Measurements from ENCODE around the gene KLF13. TPM values are rescaled to one million over a fixed set of nuclear protein-coding genes. Genes with fewer than 3 reads are reported as not detected.

KLF13 gene
- total RNA-seq, 1 experiment from 2014 or later, result 47.2 TPM

DNA sequence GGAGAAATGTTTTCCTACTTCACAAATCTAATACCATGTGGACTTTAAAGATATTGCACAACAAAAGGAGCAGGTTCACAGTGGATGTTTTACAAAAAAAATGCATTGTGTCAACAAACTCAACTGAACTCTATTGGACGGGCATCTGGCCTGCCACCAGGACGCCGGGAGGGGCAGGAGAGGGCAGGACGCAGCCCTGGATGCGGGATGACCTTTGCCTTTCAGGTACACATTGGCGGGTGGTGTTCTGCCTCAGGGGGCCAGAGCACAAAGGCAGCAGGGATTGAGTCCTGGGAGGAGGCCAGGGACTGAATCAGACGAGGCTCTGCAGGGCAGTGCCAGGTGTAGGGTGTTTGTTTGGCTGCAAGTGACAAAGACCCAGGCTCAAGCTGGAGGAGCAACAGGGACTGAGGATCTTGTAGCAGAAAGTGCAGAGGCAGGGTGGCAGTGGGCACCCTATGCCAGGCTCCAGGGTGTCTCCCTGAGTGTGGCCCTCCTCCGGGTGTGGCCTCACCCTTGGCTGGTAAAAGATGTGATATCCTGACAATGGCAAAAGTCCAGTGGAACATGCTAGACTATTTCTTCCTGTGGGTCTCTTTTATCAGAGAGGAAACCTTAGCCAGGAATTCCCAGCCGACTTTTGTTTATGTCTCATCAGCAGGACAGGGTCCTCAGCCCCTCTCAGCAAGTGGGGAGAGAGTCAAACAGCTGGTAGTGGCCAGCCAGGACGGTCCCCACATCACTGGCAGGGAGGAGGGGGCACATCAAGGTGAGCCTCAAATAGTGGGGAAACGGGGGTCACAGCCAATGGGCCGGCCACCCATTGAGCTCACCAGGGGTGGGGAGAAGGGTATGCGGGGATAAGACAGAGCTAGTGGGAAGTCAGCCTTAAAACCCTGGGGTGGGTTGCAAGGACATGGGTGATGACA is 29.7 kb upstream of the KLF13 start:
- H3K4me3 ChIP-seq, result no peak overlapping the region
- no peaks in the 10 kb centered on the region for H3K9me3 ChIP-seq
- peaks cover 3% of the 10 kb centered on the region; the same call in 1 of the 2 replicates for H3K27me3 ChIP-seq
- H3K36me3 ChIP-seq, result no peaks in the 10 kb centered on the region
- no peak for DNase-seq

DNA sequence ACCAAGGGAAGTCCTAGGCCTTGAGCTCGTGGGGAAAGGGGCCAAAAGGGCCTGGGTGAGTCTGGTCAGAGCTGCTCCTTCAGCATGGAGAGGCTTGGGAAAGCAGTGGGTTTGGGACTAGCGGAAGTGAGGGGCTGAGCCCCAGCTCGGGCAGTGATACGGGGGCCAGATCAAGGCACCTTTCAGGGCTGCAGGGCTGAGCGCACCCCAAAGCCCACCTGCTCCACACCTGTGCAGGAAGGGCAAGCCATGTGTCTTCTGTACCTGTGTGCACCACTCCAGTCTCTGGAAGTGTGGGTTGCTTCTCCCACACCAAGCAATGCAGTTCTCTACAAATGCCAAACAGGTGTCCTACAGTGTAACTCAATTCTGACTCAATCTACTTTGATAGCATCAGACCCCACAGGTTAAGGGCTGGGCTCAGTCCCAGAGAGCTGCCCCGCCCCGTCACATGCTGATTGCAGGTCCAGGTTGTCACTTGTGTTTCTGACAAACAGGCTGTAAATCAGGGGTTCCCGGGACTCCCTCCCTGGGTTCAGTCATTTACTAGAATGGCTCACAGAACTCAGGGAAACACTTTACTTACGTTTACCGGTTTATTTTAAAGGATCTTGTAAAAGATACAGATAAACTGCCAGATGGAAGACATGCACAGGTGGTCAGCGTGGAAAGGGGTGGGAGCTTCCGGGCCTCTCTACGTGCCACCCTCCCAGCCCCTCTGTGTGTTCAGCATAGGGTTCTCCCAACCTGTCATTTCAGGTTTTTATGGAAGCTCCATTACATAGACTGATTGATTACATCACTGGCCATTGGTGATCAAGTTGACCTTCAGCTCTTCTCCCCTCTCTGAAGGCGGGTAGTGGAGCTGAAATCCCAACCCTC is 28.8 kb upstream of the KLF13 start:
- no peak for DNase-seq
- Histone ChIP-seq H3K9me3 (no peaks in the 10 kb centered on the region), H3K36me3 (no peaks in the 10 kb centered on the region), H3K4me3 (no peak overlapping the region), H3K27me3 (peaks cover under 1% of the 10 kb centered on the region; the same call in 1 of the 2 replicates)

DNA sequence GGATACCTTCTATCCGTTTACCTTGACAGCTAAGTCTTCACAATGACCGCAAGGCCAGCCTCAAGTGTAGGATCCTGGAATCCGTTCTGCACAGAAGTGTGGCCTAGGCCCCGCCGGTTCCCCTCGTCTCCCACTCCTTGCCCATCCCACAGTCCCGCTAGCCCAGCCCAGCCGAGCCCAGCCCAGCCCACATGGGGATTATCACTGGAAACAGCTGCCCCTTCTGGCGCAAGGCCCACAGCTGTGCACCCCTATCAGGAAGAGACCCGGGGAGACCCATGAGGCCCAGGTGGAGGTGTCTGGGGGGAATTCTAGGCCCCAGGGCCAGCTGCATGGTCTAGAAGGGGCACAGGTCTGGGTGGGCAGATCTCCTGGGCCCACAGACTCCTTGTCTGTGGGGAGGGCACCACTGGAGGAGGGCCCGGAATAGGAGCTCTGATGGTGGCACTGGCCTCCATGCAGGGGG is 27.9 kb upstream of the KLF13 start:
- H3K9me3 ChIP-seq, result no peaks in the 10 kb centered on the region
- no peaks in the 10 kb centered on the region for H3K27me3 ChIP-seq
- H3K4me3 ChIP-seq, result no peak overlapping the region
- DNase-seq, result no peak
- no peaks in the 10 kb centered on the region for H3K36me3 ChIP-seq

DNA sequence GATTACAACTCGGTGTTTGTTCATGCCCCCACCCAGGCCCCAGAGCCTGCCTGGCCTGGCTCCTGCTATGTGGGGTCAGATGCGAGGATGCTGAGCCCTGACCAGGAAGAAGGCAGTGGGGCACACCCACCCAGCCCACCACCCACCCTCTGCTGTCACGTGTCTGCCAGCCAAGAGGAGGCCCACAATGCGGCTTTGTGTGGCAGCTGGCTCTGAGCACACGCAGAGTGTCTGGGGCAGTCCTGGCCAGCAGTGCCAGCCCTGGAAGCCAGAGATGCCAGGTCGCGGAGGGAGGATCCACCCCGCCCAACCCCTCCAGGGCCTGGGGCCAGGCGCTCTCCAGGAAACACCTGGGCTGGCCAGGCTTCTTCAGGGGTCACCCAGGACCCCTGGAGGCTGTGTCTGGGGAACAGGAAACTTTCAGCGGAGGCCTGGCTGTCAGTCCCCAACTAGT is 26.4 kb upstream of the KLF13 start:
- no peaks in the 10 kb centered on the region for H3K27me3 ChIP-seq
- no peak overlapping the region for H3K4me3 ChIP-seq
- H3K36me3 ChIP-seq, result no peaks in the 10 kb centered on the region
- no peaks in the 10 kb centered on the region for H3K9me3 ChIP-seq
- DNase-seq, result no peak

DNA sequence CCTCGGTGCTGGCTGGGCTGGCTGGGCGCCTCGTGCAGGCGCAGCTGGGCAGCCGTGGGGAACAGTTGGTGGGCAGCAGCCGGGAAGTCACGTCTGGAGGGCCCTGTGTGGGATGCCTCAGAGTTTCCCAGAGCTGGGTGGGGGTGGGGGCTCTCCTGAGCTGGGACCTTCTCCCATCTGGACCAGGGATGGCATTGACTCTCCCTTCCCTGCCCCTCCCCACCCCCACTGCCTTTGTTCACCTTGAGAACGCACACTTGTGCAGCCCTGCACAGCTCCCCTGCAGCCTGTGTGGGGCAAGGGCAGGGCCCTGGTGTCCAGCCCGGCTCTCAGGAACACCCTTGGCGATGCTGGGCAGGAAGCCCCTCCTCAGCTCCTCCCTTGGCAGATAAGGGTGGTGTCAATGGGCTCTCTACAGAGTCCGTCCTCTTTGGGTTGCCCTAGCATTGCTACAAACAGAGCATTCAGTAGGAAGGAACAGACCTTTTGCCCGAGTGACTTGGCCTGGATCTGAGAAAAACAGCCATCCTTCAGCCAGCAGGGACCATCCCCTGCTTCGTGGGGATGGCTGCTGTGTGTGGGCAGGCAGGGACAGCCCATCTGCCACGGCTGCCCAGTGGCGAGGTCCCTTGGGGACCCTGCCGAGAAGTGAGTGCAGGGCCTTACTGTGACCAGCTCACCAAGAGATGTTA is 25.5 kb upstream of the KLF13 start:
- DNase-seq, result no peak
- Histone ChIP-seq H3K9me3 (no peaks in the 10 kb centered on the region), H3K4me3 (no peak overlapping the region), H3K27me3 (no peaks in the 10 kb centered on the region), H3K36me3 (no peaks in the 10 kb centered on the region)

DNA sequence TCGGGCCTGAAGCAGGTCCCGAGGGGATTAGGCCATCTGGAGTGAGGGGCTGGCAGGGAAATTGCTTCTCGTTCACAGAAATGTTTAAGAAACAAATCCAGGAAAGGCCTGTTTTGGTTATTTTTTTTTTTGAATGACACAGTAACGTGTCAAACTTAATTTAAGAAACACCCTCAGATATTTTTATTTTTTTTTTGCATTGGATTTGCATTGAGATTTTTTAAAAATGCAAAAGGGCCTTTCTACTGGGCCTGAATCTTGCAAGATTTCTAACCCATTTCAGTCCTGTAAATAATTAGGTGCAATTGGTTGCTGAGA is 25.0 kb upstream of the KLF13 start:
- DNase-seq, result no peak
- Histone ChIP-seq H3K27me3 (no peaks in the 10 kb centered on the region), H3K36me3 (no peaks in the 10 kb centered on the region), H3K9me3 (no peaks in the 10 kb centered on the region), H3K4me3 (no peak overlapping the region)

DNA sequence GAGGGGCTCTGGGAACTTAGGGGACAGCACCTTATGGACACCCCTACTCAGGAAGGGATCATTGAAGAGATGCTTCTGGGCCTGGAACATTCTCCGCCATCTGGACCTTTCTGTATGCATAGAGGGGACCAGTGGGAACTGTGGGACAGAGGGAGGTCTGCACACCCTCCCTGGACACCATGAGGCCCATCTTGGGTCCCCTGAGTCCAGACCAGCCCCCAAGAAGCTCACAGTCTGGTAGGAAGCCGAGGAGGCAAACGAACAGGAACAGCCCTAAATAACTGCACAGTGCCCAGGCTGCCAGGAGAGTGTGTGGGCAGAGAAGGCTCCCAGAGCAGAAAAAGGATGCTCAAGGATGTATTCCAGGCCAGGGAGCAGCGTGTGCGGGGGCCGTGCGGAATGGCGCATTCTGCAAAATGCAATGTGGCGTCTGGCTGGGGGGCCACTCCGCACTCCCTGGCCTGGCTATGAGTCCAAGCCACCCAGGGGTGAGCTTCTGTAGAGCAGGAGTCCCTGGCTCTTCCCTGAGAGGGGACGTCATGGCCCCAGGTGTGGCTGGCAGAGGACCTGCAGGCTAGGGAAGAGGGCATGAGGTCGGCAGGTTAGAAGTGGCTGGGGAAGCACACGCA is 24.5 kb upstream of the KLF13 start:
- Histone ChIP-seq H3K9me3 (no peaks in the 10 kb centered on the region), H3K27me3 (no peaks in the 10 kb centered on the region), H3K36me3 (no peaks in the 10 kb centered on the region), H3K4me3 (no peak overlapping the region)
- no peak for DNase-seq

DNA sequence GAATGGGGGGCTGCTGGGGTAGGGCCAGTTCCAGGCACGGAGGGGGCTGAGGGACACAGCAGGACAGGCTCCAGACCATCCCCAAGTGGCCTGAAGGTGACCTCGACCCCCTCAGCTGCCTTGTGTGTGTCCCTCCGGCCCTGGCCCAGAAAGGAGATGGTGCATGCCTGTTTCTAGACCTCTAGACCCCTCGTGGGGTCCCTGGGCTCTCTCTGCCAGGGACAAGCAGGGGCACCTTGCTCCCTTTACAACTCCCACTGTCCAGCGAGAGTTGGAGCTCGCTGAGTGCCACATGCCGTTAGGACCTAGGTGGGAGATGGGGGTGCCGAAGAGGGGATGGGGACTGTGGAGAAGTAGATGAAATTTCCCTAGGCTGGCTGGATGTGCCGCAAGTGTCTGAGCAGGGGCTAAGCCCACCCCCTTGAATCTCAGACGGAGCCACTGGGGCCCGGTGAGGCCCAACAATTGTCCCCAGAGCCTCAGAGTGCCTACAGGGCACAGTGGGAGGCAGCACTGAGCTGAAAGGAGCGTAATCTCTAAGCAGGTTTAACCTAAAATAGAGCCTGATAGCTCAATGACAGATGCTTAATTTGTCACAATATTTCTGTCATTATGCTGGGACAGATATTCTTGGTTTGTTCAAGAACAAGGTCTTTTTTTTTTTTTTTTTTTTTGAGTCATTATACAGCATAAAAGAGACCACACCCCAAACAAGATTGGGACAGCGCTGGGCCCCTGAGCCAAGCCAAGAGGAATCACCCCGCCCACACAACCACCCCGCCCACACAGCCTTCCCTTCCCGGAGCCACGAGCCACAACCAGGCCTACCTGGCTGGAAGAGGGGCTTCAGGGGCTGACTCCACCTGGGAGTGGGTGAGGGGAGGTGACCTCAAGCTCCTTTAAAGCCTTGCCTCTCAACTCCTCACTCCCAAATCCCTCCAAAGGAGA is 23.6 kb upstream of the KLF13 start:
- DNase-seq, result no peak
- no peak overlapping the region for H3K4me3 ChIP-seq
- H3K36me3 ChIP-seq, result no peaks in the 10 kb centered on the region
- no peaks in the 10 kb centered on the region for H3K9me3 ChIP-seq
- H3K27me3 ChIP-seq, result no peaks in the 10 kb centered on the region

DNA sequence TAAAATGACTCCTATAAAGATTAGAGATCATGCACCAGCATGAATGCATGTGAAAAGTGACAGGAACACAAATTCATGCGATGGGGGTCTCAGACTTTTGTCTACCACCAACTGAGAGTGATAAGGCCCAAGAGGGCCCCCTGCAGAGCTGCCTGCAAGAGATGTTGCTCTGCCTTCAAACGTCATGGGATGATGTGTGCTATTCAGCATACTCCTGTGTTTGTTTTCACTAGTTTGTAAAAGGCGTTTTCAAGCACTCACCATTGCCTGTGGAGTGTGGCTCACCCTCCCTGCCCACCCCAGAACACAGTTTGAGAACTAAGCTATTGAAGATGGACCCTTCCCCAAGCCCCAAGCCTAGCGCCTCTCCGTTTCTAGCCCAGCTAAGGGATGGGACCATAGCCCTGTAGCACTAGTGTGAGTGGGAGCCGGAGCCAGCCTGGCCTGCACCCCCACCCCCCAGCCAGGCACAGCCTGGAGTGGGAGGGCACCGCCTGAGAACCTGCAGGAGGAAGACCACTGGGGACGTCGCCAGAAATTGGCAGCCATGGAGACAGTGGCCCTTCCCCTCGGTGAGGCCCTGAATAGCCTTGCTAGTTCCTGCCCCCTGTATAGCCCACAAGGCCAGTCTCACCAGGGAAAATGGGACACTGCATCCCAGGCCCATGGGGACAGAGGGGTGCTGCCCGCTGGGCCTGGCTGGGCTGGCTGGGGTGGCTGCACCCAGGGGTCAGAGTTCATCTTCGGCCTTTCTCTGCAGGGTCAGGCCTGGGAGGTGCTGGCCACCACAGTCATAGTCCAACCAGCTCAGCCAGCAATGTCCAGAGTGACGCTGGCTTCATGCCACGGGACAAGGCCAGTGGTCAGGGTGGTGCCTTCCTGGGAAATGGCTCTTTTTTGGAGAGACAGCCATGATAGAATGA is 22.6 kb upstream of the KLF13 start:
- Histone ChIP-seq H3K36me3 (no peaks in the 10 kb centered on the region), H3K4me3 (no peak overlapping the region), H3K27me3 (no peaks in the 10 kb centered on the region), H3K9me3 (no peaks in the 10 kb centered on the region)
- no peak for DNase-seq

DNA sequence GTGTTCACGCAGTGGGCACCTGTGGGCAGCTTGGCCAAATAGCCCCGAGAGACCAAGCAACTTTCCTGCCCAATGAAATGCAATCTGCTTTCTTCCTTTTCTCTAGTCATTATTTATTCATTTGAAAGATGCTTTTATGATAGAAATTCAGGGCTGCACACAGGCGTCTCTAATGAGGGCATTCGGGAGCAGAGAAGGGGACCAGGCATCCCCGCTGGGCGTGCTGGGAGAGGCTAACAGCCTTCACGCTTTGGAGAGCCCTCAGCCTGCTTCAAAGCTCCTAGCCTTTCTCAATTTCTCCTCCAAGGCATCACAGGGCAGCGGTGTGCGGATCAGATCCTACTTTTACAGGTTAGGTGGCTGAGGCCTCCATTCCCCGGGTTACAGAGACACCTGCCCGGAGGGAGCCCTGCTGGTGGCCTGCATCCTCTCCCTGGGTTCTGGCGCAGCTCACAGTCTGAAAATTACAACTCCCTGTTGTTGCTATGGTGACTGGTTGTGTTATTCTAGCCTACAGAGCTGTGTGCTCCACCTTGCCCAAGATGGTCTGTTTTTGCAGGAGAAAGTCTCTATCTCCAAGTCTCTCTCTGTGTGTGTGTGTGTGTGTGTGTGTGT is 21.8 kb upstream of the KLF13 start:
- Histone ChIP-seq H3K9me3 (no peaks in the 10 kb centered on the region), H3K36me3 (no peaks in the 10 kb centered on the region), H3K27me3 (no peaks in the 10 kb centered on the region), H3K4me3 (no peak overlapping the region)
- DNase-seq, result no peak

DNA sequence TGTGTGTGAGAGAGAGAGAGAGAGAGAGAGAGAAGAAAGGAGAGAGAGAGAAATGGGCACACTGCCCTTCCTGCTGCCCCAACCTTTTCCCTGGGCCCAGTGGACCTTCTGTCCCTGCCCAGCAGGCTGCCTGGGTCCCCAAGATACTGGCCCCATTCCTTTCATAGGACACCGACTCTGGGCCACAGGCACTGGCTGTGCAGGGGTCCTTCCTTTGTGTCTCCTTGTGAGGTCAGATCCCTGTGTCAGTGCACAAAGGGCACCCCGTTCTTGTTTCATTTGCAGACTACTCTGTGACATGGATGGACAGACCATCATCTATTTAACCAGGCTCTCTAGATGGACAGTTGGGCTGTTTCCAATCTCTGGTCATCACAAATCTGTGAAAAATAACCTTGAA is 21.3 kb upstream of the KLF13 start:
- H3K9me3 ChIP-seq, result no peaks in the 10 kb centered on the region
- H3K36me3 ChIP-seq, result no peaks in the 10 kb centered on the region
- no peaks in the 10 kb centered on the region for H3K27me3 ChIP-seq
- no peak overlapping the region for H3K4me3 ChIP-seq
- no peak for DNase-seq

DNA sequence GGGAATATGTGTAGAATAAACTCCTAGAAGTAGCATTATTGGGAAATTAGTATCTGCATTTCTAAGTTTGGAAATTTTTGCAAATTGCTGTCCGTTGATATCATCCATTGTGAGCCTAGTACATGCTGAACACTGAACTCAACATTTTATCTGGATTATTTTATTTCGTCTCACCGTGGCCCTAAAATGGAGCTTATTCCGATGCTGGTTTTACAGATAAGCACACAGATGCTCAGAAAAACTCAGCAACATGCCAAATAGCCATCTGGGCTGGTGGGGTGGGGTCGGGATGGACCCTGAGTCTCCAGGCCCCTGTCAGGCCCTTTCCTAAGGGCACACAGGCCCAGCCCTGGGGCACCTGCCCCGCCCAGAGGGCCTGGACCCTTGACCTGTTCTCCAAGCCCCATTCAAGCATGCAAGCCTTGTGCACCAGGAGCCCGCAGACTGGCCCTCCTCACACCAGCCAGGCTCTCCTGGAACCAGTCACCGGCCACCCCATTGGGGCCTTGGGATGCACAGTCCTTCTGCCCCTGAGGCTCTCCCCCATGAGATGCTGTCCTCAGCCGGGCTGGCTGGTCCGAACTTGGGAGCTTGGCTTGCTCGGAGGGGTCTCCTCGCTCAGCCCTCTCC is 20.7 kb upstream of the KLF13 start:
- H3K9me3 ChIP-seq, result no peaks in the 10 kb centered on the region
- H3K4me3 ChIP-seq, result no peak overlapping the region
- H3K36me3 ChIP-seq, result no peaks in the 10 kb centered on the region
- no peaks in the 10 kb centered on the region for H3K27me3 ChIP-seq
- DNase-seq, result no peak

DNA sequence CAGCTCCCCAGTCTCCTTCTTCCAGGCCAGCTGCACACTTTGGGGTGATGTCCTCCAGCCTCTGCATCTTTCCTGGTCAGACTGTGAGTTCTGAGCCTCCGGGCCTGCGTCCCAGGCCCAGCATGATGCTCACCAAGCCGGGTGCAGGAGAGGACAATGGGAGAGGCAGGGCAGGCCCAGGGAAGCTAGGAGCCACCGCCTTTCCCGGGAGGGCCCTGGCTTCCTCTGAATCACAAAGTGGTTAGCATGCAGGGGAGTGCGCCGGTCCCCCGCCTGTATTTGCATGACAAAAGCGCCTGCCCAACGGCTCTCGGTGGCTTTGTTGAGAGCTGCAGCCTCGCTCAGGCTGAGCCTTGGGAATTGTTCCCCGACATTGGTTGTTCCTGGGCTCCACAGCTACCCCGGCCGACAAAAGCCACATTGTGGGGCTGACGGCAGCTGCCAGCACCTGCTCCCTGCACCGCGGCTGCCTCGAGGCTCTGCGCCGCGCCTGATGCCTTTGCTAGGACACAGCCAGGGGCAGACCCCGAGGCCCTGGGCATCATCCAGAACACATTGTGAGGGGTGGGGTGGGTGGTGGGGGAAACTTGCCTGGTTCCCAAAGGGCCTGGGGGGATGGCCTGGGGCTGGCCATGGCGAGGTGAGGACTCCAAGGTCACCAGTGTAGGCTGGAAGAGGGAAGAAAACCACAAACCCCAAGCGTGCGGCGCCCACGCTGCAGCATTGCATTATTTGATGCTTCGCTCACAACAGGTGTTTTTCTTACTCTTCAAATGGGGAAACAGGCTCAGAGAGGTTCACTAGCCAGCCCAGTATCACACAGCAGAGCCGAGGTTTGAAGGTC is 20.0 kb upstream of the KLF13 start:
- DNase-seq, result no peak

More for the DNA sequence above, 20.0 kb upstream of the KLF13 start:
- H3K36me3 ChIP-seq, result no peaks in the 10 kb centered on the region
- no peaks in the 10 kb centered on the region for H3K9me3 ChIP-seq
- no peaks in the 10 kb centered on the region for H3K27me3 ChIP-seq
- H3K4me3 ChIP-seq, result no peak overlapping the region
